ENCODE measurements around the gene KIR2DL1. TPM values are rescaled to one million over a fixed set of nuclear protein-coding genes. Genes with fewer than 3 reads are reported as not detected.
"Not testable (repeated sequence)": the region's sequence is repeated elsewhere in the genome, so short reads cannot be mapped to it uniquely, and the experiment has no call there.

KIR2DL1 gene
- total RNA-seq, 4 donors from 2014 or later = not detected

DNA sequence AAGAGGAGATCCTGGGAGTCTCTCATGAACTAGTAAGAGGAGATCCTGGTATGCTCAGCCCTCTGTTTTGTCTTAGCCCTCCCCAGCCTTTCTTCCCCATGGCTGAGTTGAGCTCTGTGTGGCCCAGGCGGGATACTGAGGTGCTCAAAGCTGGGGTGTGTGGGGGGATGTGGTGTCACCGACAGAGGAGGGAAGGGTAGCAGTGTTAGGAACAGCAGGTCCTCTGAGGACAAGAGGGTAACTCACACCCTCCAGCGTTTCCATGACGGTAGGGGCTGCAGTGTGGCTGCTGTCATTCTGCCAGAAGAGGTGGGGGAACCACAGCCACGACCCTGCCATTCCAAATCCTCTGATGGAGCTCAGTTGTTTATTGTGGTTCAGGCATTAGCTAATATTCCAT, 34.5 kb downstream of the KIR2DL1 start:
- Histone ChIP-seq H3K36me3 (no peaks in the 10 kb centered on the region), H3K4me3 (no peak overlapping the region), H3K4me1 (no peaks in the 10 kb centered on the region), H3K27me3 (peaks cover 39% of the 10 kb centered on the region), H3K27ac (no peak overlapping the region), H3K9me3 (peaks cover 0 to 6% (median 0%) of the 10 kb centered on the region in 3 donors)
- ATAC-seq = no peak
- TF ChIP-seq POLR2AphosphoS5 (IDR thresholded peaks at IDR 0.05) (no peak), POLR2A (IDR thresholded peaks at IDR 0.05) (no peak)
- TF ChIP-seq, protein P1, sequence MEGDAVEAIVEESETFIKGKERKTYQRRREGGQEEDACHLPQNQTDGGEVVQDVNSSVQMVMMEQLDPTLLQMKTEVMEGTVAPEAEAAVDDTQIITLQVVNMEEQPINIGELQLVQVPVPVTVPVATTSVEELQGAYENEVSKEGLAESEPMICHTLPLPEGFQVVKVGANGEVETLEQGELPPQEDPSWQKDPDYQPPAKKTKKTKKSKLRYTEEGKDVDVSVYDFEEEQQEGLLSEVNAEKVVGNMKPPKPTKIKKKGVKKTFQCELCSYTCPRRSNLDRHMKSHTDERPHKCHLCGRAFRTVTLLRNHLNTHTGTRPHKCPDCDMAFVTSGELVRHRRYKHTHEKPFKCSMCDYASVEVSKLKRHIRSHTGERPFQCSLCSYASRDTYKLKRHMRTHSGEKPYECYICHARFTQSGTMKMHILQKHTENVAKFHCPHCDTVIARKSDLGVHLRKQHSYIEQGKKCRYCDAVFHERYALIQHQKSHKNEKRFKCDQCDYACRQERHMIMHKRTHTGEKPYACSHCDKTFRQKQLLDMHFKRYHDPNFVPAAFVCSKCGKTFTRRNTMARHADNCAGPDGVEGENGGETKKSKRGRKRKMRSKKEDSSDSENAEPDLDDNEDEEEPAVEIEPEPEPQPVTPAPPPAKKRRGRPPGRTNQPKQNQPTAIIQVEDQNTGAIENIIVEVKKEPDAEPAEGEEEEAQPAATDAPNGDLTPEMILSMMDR (IDR thresholded peaks at IDR 0.05) = no peak
- WGBS, 2 donors (ENCODE audit: low coverage in 1 of 2) = 35 to 60% methylated on average over 1 to 3 of the region's 5 CpGs

GRCh38 chr19:54804571-54804970, 35.0 kb downstream of the KIR2DL1 start:
- 86 to 90% methylated on average over 5 to 6 of the region's 10 CpGs for WGBS, 2 donors (ENCODE audit: low coverage in 1 of 2)

DNA sequence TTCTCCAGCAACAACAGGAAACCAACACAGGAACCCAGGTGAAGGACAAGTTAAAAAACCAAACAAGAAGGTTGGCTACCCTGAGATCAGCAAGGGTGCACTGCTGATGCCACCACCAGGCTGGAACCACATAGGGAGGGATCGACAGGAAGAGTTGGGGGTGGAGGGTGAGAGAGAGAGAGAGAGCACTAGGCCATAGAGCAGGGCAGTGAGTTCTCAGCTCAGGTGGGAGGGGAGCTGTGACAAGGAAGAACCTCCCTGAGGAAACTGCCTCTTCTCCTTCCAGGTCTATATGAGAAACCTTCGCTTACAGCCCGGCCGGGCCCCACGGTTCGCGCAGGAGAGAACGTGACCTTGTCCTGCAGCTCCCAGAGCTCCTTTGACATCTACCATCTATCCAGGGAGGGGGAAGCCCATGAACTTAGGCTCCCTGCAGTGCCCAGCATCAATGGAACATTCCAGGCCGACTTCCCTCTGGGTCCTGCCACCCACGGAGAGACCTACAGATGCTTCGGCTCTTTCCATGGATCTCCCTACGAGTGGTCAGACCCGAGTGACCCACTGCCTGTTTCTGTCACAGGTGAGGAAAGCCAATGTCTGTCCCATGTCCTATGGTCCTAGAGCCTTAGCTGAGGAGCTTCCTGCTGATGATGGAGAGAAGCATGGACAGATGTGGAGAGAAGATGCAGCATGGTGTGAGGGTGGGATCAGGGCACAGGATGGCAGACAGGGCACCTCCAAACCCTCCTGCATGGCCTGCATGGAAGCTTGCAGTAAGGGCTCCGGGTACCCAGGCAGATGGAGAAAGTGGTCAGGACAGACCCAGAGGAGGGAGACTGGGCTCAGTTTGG, 36.3 kb downstream of the KIR2DL1 start:
- Histone ChIP-seq H3K36me3 (no peaks in the 10 kb centered on the region), H3K4me3 (no peak overlapping the region), H3K27ac (no peak overlapping the region), H3K27me3 (peaks cover 44% of the 10 kb centered on the region), H3K4me1 (no peaks in the 10 kb centered on the region), H3K9me3 (peaks cover 0 to 6% (median 0%) of the 10 kb centered on the region in 3 donors)
- TF ChIP-seq, protein P1 (IDR thresholded peaks at IDR 0.05) = no peak
- TF ChIP-seq POLR2A (IDR thresholded peaks at IDR 0.05) (no peak), POLR2AphosphoS5 (IDR thresholded peaks at IDR 0.05) (no peak), EP300 (IDR thresholded peaks at IDR 0.05) (no peak)
- no peak for ATAC-seq
- 49 to 82% methylated on average over 6 to 11 of the region's 14 CpGs for WGBS, 2 donors (ENCODE audit: low coverage in 1 of 2)

More at GRCh38 chr19:54804571-54804970, 35.0 kb downstream of the KIR2DL1 start:
- H3K27me3 ChIP-seq = peaks cover 44% of the 10 kb centered on the region
- ATAC-seq = no peak
- H3K9me3 ChIP-seq = peaks cover 0 to 6% (median 0%) of the 10 kb centered on the region in 3 donors
- no peaks in the 10 kb centered on the region for H3K4me1 ChIP-seq
- no peaks in the 10 kb centered on the region for H3K36me3 ChIP-seq
- H3K4me3 ChIP-seq = no peak overlapping the region
- TF ChIP-seq POLR2AphosphoS5 (IDR thresholded peaks at IDR 0.05) (no peak), POLR2A (IDR thresholded peaks at IDR 0.05) (no peak), EP300 (IDR thresholded peaks at IDR 0.05) (no peak)
- TF ChIP-seq, protein P1 (IDR thresholded peaks at IDR 0.05) = no peak
- H3K27ac ChIP-seq = no peak overlapping the region

GRCh38 chr19:54806516-54806838, 36.9 kb downstream of the KIR2DL1 start:
- ATAC-seq = no peak
- H3K4me3 ChIP-seq = no peak overlapping the region
- 71 to 73% methylated on average over 2 of the region's 2 CpGs for WGBS, 2 donors (ENCODE audit: low coverage in 1 of 2)
- no peaks in the 10 kb centered on the region for H3K36me3 ChIP-seq
- no peaks in the 10 kb centered on the region for H3K4me1 ChIP-seq
- peaks cover 44% of the 10 kb centered on the region for H3K27me3 ChIP-seq
- no peak overlapping the region for H3K27ac ChIP-seq
- TF ChIP-seq POLR2AphosphoS5 (IDR thresholded peaks at IDR 0.05) (no peak), POLR2A (IDR thresholded peaks at IDR 0.05) (no peak), EP300 (IDR thresholded peaks at IDR 0.05) (no peak)
- TF ChIP-seq, protein P1 (IDR thresholded peaks at IDR 0.05) = no peak
- H3K9me3 ChIP-seq = peaks cover 0 to 7% (median 0%) of the 10 kb centered on the region in 3 donors

DNA sequence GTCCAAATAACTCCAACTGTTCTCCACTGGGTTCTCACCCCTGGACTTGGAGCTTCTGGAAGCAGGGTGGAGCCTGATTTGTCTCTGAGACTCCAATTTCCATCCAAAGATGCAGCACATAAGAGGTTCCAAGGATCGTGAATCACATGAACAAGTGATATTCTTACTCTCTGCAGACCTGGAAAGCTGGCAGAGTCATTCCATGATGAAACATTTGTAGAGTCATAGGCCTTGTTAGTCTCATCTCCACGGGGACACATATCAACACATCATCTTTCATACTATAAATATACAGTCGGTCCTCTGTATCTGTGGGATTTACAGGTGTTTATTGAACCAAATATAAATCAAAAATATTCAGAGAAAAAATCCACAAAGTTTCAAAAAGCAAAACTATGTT, 45.0 kb downstream of the KIR2DL1 start:
- peaks cover 0 to 18% (median 0%) of the 10 kb centered on the region in 3 donors for H3K9me3 ChIP-seq
- not testable (repeated sequence) for H3K4me1 ChIP-seq, H3K4me3 ChIP-seq, H3K27ac ChIP-seq, ATAC-seq, H3K36me3 ChIP-seq
- H3K27me3 ChIP-seq = peaks cover 24% of the 10 kb centered on the region
- 20 to 37% methylated on average over 1 to 3 of the region's 3 CpGs for WGBS, 2 donors (ENCODE audit: low coverage in 1 of 2)

- ATAC-seq, H3K27ac ChIP-seq, H3K4me1 ChIP-seq, H3K4me3 ChIP-seq, H3K36me3 ChIP-seq: not testable (repeated sequence)
- Histone ChIP-seq H3K27me3 (peaks cover 23% of the 10 kb centered on the region), H3K9me3 (peaks cover 0 to 18% (median 0%) of the 10 kb centered on the region in 3 donors)
- WGBS, 2 donors (ENCODE audit: low coverage in 1 of 2) = 85 to 89% methylated on average over 7 to 11 of the region's 17 CpGs
These were observed 46.7 kb downstream of the KIR2DL1 start, which contains the start of gene KIR3DL1 for GRCh38 chr19:54816251-54816650. TSS of gene KIR3DL1 (plus strand) at chr19:54816468.
